Kidney (tissue), 14 donors: Measurements from ENCODE around the gene KICS2. TPM values are rescaled to one million over a fixed set of nuclear protein-coding genes. Genes with fewer than 3 reads are reported as not detected.
"Not testable (repeated sequence)": the region's sequence is repeated elsewhere in the genome, so short reads cannot be mapped to it uniquely, and the experiment has no call there.

Experiments used
- DNase-seq, 5 donors: peaks; one replicate each; pipeline ENCODE4 v3.0.0-alpha.2; 2013 to 2020
- FAIRE-seq: peaks from 2 replicates; lab custom pipeline; 2012; peaks lifted over from hg19 to GRCh38; lab: Jason Lieb, UNC
- H3K27ac ChIP-seq, 2 donors: one replicate each; pipeline ENCODE4 v1.7.0; 2013; ENCODE audit warnings: low read depth in 2 of 2, low read length in 2 of 2, inconsistent platforms in 1 of 2
- H3K27me3 ChIP-seq: one replicate; pipeline ENCODE4 v1.7.1; 2013; ENCODE audit warnings: low read length, inconsistent platforms; ENCODE audit not compliant: control insufficient read depth, insufficient read depth
- H3K36me3 ChIP-seq, 3 donors: one replicate each; pipeline versions ENCODE4 v1.7.0 to v1.7.1; 2013; ENCODE audit warnings: low read length in 3 of 3, control low read depth in 1 of 3, inconsistent platforms in 1 of 3; ENCODE audit not compliant: insufficient read depth in 3 of 3, control insufficient read depth in 2 of 3
- H3K4me1 ChIP-seq, 3 donors: one replicate each; pipeline versions ENCODE4 v1.7.0 to v1.7.1; 2013; ENCODE audit warnings: low read length in 3 of 3, inconsistent platforms in 1 of 3, low read depth in 1 of 3; ENCODE audit not compliant: control insufficient read depth in 2 of 3, insufficient read depth in 2 of 3
- H3K4me3 ChIP-seq, 3 donors: one replicate each; pipeline versions ENCODE4 v1.7.0 to v1.8.1; 2013; ENCODE audit warnings: low read length in 3 of 3, control low read depth in 1 of 3, inconsistent platforms in 1 of 3
- H3K9ac ChIP-seq, 3 donors: one replicate each; pipeline versions ENCODE4 v1.7.0 to v1.7.1; 2013; ENCODE audit warnings: low read length in 3 of 3, control low read depth in 1 of 3, inconsistent platforms in 1 of 3
- H3K9me3 ChIP-seq, 3 donors: one replicate each; pipeline versions ENCODE4 v1.7.0 to v1.7.1; 2013; ENCODE audit warnings: low read length in 3 of 3, control low read depth in 1 of 3, inconsistent platforms in 1 of 3; ENCODE audit not compliant: control insufficient read depth in 2 of 3, insufficient read depth in 1 of 3
- intact Hi-C: fragments of 100-400 bp; cut with DNase I; formaldehyde crosslinking; loops from one replicate; pipeline ENCODE4 v1.11.1; 2022
- polyA plus RNA-seq: library from polyadenylated mRNA; stranded (reverse); fragments of 350-450 nt; fragmentation: Illumina TruSeq; extraction: RNeasy Lipid Tissue Mini Kit (QIAGEN cat#74804); gene quantifications from one replicate; pipeline ENCODE4 v1.2.3, GENCODE V29; 2014; ENCODE audit warnings: low read depth, low replicate concordance; ENCODE audit not compliant: insufficient read depth
- total RNA-seq: library from RNA; stranded (reverse); fragmentation: NEBNext Ultra II Directional; extraction: Animal tissue kit (Norgen Biotek cat#: 25700); gene quantifications from one replicate; pipeline ENCODE4 v1.2.1, GENCODE V29; 2021
- TF ChIP-seq, protein P1 (sequence below): IDR thresholded peaks from 3 replicates; pipeline ENCODE4 v1.5.1; 2012; ENCODE audit warnings: mild to moderate bottlenecking, moderate library complexity, borderline replicate concordance; ENCODE audit not compliant: insufficient read depth; ENCODE audit errors: extremely low read depth
- donor health status: control.
- donor health status: control.
- donor health status: control.
- donor health status: control.
- donor health status: control.
- donor health status: DM: yes; HTN: yes; CAD: no.
- donor health status: Normal renal cell carcinoma (clear cell type).

Gene KICS2
- total and polyA plus RNA-seq, 2 donors from 2014 or later: 5.6 to 9.8 TPM

DNA sequence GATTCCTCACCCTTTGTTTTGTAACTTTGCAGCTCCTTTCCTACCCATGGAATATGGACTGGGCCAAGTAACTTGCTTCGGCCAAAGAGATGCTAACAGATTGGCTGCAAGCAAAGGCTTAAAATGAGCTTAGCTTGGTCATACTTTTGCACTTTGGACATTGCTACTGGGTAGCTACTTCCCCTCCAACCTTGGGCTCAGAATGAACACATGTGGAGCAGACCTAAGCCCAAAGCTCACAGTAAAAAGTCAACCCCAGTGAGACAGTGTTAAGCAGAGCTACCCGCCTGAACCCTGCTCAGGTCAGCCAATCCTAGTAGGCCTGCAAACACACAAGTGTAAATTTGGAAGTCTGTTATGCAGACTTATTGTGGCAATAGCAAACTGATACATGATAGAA is 14.6 kb downstream of the KICS2 start:
- no peak for FAIRE-seq
- peak in 1 of 5 donors; percentile 2 for DNase-seq
- intact Hi-C loops: no loop called here
- Histone ChIP-seq H3K4me3 (no peak overlapping the region), H3K9me3 (no peaks in the 10 kb centered on the region), H3K27me3 (no peaks in the 10 kb centered on the region), H3K9ac (no peak overlapping the region), H3K27ac (no peak overlapping the region), H3K4me1 (no peaks in the 10 kb centered on the region), H3K36me3 (peaks cover 0 to 2% (median 0%) of the 10 kb centered on the region in 3 donors)
- TF ChIP-seq, protein P1, sequence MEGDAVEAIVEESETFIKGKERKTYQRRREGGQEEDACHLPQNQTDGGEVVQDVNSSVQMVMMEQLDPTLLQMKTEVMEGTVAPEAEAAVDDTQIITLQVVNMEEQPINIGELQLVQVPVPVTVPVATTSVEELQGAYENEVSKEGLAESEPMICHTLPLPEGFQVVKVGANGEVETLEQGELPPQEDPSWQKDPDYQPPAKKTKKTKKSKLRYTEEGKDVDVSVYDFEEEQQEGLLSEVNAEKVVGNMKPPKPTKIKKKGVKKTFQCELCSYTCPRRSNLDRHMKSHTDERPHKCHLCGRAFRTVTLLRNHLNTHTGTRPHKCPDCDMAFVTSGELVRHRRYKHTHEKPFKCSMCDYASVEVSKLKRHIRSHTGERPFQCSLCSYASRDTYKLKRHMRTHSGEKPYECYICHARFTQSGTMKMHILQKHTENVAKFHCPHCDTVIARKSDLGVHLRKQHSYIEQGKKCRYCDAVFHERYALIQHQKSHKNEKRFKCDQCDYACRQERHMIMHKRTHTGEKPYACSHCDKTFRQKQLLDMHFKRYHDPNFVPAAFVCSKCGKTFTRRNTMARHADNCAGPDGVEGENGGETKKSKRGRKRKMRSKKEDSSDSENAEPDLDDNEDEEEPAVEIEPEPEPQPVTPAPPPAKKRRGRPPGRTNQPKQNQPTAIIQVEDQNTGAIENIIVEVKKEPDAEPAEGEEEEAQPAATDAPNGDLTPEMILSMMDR: no peak

- FAIRE-seq (no peak), DNase-seq (no peak)
- Histone ChIP-seq H3K9ac (no peak overlapping the region), H3K4me1 (no peaks in the 10 kb centered on the region), H3K4me3 (no peak overlapping the region), H3K27ac (no peak overlapping the region), H3K36me3 (peaks cover 0 to 2% (median 0%) of the 10 kb centered on the region in 3 donors), H3K27me3 (no peaks in the 10 kb centered on the region), H3K9me3 (no peaks in the 10 kb centered on the region)
- TF ChIP-seq, protein P1: no peak
- intact Hi-C loops: no loop called here
Measured at GRCh38 chr12:64205542-64205941, 16.6 kb downstream of the KICS2 start.

DNA sequence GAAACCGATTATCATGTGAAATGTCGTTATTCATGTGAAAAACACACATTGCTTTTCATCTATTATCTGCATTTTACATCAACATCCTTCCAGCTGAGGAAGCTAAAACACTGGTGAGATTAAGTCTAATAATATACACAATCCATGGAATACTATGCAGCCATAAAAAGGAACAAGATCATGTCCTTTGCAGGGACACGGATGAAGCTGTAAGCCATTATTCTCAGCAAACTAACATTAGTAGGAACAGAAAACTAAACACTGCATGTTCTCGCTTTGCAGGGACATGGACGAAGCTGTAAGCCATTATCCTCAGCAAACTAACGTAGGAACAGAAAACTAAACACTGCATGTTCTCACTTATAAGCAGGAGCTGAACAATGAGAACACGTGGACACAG is 18.3 kb downstream of the KICS2 start:
- H3K4me3 ChIP-seq: no peak overlapping the region
- H3K4me1 ChIP-seq: no peaks in the 10 kb centered on the region
- peaks cover 0 to 2% (median 0%) of the 10 kb centered on the region in 3 donors for H3K36me3 ChIP-seq
- DNase-seq: no peak
- no peaks in the 10 kb centered on the region for H3K27me3 ChIP-seq
- intact Hi-C loops: no loop called here
- H3K9me3 ChIP-seq: no peaks in the 10 kb centered on the region
- H3K27ac ChIP-seq: no peak overlapping the region
- TF ChIP-seq, protein P1: no peak
- FAIRE-seq: no peak
- no peak overlapping the region for H3K9ac ChIP-seq

DNA sequence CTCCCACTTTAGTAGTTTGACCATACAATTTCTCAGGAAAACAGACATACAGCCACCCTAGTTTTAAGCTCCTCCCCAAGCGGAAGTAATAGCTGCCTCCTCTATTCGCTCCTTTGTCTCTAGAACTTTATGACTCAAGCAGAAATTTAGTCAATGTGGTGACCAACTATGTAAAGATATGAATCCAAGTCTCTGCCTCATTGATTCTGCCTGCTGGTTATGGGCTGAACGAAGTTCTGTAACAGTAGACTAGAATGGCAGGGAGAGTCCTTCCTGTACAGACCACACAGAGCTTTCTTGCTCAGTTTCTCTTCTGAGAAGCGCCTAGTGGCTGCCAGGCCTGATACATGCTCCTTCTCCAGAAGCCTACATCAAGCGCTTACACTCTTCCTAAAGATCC is 19.1 kb downstream of the KICS2 start:
- Histone ChIP-seq H3K36me3 (peaks cover 0 to 2% (median 0%) of the 10 kb centered on the region in 3 donors), H3K4me3 (no peak overlapping the region)
- TF ChIP-seq, protein P1: no peak

GRCh38 chr12:64195841-64196240 is 26.3 kb downstream of the KICS2 start:
- intact Hi-C loops: not testable (repeated sequence)

More for the DNA sequence above, 19.1 kb downstream of the KICS2 start:
- H3K27me3 ChIP-seq: no peaks in the 10 kb centered on the region
- no peak overlapping the region for H3K9ac ChIP-seq
- FAIRE-seq: no peak
- no peaks in the 10 kb centered on the region for H3K9me3 ChIP-seq
- H3K4me1 ChIP-seq: no peaks in the 10 kb centered on the region
- intact Hi-C loops: no loop called here
- DNase-seq: no peak
- no peak overlapping the region for H3K27ac ChIP-seq

More at GRCh38 chr12:64195841-64196240, 26.3 kb downstream of the KICS2 start:
- not testable (repeated sequence) for H3K27me3 ChIP-seq, H3K36me3 ChIP-seq, H3K4me3 ChIP-seq, H3K9me3 ChIP-seq, FAIRE-seq, H3K4me1 ChIP-seq, DNase-seq, H3K9ac ChIP-seq, H3K27ac ChIP-seq
